ENCODE measurements around the gene LAMA1. TPM values are rescaled to one million over a fixed set of nuclear protein-coding genes. Genes with fewer than 3 reads are reported as not detected.

Gene LAMA1, protein sequence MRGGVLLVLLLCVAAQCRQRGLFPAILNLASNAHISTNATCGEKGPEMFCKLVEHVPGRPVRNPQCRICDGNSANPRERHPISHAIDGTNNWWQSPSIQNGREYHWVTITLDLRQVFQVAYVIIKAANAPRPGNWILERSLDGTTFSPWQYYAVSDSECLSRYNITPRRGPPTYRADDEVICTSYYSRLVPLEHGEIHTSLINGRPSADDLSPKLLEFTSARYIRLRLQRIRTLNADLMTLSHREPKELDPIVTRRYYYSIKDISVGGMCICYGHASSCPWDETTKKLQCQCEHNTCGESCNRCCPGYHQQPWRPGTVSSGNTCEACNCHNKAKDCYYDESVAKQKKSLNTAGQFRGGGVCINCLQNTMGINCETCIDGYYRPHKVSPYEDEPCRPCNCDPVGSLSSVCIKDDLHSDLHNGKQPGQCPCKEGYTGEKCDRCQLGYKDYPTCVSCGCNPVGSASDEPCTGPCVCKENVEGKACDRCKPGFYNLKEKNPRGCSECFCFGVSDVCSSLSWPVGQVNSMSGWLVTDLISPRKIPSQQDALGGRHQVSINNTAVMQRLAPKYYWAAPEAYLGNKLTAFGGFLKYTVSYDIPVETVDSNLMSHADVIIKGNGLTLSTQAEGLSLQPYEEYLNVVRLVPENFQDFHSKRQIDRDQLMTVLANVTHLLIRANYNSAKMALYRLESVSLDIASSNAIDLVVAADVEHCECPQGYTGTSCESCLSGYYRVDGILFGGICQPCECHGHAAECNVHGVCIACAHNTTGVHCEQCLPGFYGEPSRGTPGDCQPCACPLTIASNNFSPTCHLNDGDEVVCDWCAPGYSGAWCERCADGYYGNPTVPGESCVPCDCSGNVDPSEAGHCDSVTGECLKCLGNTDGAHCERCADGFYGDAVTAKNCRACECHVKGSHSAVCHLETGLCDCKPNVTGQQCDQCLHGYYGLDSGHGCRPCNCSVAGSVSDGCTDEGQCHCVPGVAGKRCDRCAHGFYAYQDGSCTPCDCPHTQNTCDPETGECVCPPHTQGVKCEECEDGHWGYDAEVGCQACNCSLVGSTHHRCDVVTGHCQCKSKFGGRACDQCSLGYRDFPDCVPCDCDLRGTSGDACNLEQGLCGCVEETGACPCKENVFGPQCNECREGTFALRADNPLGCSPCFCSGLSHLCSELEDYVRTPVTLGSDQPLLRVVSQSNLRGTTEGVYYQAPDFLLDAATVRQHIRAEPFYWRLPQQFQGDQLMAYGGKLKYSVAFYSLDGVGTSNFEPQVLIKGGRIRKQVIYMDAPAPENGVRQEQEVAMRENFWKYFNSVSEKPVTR (N-terminal part only)
- 26.0 TPM for total RNA-seq

GRCh38 chr18:7117390-7118355 is at the start of gene LAMA1:
Gene LAMA1 (minus strand): TSS chr18:7117797. CDS start chr18:7117720, 77 bp downstream.

Small RNA genes within 50 kb of the gene (small RNA-seq; reads per million reads assigned to genes)
- not detected for gene RNU6-916P (ENCODE audit: low replicate concordance)

Other genes starting within 250 kb of the LAMA1 start
- gene LRRC30, start 113.3 kb upstream of the LAMA1 start, total RNA-seq: not detected